ENCODE data around the gene ARL5A.

- no peak for TF ChIP-seq CTCF (IDR thresholded peaks at IDR 0.05)
- TF ChIP-seq POLR2A (IDR thresholded peaks at IDR 0.05), result no peak
Observed at GRCh38 chr2:151843691-151844061, 15.5 kb upstream of the ARL5A start.
